NCI-H2029 treated with DMSO at 0.1 percent for 48 hours (cell line): ENCODE data around the gene SRPK3.
"Not testable (repeated sequence)": the region's sequence is repeated elsewhere in the genome, so short reads cannot be mapped to it uniquely, and the experiment has no call there.

ENCODE experiments used
- DNase-seq: peaks from one replicate; lab custom pipeline; 2025; lab: John Stamatoyannopoulos, UW

SRPK3 gene

DNA sequence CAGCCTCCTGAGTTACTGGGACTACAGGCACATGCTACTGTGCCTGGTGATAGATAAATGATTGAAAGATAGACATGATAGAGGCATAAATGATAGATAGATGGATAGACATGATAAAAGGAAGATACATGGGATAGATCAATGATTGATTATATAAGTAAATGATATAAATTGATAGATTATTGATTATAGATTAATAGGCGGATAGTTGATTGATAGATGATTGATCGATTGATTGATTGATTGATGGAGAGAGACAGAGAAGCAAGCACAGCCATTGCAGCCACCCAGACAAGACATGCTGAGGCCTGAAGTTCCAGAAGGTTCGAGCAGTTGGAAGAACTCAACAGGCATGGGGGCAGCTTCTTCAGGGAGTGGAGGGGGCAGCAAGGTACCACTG is 34.5 kb upstream of the SRPK3 start:
- DNase-seq = no peak

DNA sequence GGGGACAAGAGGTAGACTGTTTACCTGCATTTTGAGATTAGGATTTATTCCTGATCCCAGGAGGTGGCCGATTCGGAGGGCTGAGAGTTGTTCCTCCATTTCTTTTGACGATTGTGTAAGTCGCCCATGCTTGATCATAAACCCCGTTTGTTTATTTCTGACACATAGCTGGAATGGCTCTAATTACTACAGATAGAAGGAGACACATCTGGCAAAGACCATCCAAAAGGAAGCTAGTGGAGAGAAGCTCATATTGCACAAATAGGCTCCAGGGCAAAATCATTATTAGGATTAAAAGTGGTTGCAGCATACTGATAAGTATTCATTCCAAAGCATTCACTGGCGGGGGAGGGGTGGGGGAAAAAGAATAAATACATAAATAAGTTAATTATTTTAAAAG is 33.9 kb upstream of the SRPK3 start:
- not testable (repeated sequence) for DNase-seq

DNA sequence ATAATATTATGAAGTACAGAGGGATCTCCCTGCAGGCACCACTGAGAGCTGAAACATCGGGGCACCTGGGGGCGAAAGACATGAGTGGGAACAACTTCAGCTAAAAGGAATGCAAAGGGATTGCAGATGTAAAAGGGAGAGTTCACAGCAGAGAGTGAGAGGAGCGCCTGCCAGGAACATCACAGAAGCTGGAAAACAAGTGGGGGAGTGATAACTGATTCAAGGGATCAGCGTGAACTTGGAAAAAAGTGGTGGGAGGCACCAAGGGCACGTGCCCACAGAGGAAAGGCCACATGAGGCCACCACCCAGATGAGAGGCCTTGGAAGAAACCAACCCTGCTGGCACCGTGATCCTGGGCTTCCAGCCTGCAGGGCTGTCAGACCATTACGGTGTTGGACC is 31.8 kb upstream of the SRPK3 start:
- DNase-seq = not testable (repeated sequence)

DNA sequence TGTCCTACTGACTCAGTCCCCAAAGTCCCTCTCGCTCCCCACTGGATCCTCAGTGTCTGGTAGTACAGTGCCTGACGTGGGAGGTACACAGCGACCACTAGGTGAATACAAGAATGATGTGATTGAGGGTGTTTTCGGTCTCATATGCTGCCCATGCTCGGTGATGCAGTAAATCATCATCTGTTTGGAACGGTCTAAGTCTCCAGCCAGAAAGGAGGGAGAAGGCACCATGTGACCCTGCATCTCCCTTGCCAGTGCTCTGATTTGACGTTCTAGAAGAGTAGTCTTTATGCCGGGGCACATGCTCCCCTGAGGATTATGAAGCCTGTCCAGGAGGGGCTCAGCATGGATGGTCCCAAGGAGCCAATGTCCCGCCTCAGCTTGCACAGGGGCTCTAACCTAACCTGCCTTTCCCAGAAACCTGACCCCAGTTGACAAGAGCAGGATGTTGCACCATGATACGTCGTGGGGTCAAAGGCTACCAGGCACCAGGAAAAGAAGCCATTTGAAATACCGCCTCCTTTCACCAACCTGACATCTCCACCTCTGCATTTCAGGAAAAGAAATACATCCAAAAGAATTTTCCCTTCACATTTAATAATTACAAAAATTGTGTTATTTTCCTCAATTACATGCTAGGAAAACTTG is 30.6 kb upstream of the SRPK3 start:
- DNase-seq = no peak

DNA sequence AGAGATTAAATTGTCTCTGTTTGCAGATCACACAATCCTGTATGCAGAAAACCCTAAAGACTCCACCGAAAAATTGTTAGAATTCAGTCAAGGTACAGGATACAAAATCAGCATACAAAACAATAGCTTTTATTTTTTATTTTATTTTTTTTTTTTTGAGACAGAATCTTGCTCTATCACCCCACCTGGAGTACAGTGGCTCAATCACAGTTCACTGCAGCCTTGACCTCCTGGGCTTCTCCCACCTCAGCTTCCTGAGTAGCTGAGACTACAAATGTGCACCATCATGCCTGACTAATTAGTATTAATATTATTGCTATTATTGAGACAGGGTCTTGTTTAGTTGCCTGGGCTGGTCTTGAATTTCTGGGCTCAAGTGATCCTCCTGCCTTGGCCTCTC is 25.7 kb upstream of the SRPK3 start:
- no peak for DNase-seq

DNA sequence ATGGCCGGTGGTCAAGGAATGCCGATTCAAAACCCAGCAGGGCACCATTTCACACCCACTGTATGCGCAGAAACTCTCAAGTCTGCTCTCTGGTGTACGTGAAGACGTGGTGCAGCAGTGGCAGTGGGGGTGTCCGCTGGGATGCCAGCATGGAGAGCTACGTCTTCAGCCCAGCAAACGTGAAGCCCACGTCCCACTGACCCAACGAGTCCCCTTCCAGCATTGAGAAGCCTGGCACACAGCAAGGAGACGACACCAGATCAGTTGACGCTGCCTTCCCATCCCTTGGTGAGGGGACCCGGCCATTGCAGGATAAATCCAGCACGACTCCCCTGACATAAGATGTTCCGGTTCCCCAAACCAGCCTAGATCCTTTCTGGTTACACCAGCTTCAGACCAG is 19.0 kb upstream of the SRPK3 start:
- DNase-seq = no peak

DNA sequence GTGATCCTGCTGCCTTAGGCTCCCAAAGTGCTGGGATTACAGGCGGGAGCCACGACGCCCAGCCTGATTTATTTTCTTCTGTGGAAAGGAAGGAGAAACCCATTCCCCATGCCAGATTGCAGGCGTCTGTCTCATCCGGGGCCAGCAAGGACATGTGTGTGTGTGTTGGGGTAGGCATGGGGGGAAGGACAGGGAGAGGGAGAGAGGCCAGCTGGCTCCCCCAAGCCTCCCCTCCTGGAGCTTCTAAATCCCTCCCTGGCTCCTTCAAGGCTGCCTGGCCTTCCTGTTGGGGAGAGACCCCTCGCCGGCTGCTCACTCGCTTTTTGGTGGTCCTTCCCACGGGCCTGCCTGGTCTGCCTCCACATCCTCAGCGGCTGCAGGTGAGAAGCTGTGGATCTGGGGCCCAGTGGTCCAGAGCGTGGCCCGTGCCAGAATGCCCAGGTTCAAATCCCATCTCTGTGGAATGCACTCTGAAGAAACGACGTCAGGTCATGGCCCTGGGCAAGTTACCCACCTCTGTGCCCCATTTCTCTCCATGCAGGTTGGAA is 18.1 kb upstream of the SRPK3 start:
- no peak for DNase-seq

DNA sequence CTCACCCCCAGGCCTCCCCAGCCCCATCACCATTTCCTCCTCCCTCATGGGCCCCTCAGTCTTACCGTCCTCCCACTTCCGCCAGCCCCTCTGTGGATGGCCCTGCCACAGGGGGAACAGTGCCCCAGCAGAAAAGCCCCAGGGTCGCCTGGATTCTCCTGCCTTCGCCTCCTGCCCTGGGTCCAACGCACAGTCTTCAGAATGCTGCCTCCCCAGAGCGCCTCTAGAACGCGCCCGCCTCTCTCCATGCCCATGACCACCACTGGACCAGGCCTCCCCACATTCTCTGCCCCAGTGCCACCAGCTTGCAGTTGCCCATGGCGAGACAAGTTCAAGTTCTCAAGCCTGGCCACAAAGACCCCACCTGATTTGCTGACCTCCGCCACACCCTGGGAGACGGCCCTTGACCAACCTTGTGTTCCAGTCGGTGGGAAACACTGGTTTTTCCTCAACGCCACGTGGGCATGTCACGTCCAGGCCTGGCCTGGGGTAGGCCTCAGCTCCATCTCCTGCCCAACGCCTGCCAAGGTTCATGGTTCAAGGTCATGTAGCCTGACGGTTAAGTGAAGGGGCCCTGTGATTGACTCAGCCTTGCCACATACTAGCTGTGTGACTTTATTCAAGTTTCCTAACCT is 17.4 kb upstream of the SRPK3 start:
- no peak for DNase-seq

DNA sequence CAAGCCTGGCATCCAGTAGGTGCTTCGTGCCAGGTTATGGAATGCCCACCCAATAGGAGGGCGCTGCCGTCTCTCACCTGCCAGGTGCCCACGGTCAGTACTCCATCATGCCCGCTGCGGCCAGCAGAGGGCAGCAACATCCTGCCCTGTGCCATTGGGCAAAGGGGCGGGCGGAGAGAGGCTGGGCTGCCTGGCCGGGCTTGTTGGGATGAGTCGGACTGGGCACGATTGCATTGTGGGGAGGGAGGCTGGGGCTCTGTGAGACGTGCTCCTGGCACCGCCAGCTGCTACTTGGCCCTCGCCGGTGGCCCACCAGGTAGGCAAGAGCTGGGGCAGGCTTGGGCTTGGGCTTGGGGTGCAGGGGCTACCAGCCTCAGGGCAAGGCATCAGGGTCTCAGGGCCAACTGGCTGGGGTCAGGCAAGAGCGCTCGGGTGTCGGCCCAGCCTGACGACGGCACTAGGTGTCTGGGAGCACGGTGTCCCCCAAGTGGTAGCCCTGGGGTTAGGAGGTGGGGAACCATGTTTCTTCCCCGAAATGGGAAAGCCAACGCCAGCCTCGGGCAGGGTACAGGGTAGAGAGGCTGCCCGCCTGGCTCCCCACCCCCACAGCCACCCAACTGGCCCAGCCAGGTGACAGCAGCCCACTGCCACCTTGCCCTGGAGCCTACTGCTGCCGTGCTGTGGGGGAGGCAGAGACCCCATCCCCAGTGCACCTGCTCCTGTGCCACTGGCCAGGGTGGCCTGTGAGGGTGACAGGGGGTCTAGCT is 16.7 kb upstream of the SRPK3 start, which contains the start of gene PLXNB3:
Gene PLXNB3 (plus strand): TSS at position 261 of the 767 bp plus-strand sequence. CDS start 1,287 bp downstream, outside the sequence.
- DNase-seq = peak; percentile 40

DNA sequence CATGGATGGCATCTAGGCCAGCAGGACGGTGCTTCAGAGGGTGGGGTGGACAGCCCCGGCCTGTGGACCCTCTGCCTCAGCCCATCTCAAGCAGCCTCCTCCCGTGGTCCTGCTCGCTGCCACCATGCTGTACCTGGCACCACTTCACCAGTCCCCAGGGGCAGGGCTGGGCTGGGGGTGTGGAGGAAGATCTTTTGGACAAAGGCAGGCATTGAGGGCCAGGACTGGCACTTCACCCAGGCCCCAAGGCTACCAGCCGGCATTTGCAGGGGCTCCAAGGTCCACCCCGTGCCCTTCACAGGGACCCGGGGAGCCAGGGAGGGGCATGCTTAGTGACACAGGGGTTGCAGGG is 16.1 kb upstream of the SRPK3 start:
- DNase-seq = no peak

DNA sequence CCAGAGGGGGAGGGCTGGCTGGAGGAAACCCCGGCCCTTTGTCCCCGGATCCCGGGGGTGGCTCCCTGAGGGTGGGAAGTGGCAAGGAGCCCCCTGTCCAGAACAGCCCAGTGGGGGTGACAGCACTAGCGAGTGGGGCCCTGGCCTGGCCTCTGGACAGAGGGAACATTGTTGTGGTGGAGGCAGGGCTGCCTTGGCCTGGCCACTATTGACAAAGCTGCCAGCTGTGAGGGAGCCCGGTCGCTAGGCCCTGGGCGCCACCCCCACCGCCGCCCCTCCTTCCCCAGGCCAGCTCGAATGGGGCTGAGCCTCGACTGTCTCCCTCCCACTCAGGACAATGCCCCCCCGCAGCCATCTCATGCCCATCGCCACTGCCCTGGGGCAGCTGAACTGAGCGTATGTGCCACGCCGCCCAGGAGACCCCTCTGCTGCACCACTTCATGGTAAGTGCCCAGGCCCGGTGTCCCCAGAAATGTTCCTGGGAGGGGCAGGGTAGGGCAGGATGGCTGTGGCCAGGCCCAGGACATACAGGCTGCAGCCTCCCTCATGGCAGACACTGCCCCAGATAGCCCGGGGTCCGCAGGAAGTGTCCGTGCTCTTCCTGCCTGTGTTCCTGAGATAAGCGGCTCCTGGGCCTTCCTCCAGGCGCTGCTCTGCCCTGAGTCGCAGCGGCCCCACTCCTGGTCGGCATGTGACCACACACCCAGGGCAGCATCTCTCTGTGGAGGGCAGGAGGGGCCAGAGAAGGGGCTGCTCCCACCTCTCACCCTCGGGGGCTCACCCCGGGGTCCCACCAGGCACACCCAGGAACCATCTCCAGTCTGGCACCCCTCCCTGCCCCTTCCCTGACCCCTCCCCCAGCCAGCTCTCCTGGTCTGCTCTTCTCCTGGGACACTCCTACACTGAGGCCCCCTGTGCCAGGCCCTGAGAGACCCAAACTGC is 15.4 kb upstream of the SRPK3 start:
- no peak for DNase-seq

DNA sequence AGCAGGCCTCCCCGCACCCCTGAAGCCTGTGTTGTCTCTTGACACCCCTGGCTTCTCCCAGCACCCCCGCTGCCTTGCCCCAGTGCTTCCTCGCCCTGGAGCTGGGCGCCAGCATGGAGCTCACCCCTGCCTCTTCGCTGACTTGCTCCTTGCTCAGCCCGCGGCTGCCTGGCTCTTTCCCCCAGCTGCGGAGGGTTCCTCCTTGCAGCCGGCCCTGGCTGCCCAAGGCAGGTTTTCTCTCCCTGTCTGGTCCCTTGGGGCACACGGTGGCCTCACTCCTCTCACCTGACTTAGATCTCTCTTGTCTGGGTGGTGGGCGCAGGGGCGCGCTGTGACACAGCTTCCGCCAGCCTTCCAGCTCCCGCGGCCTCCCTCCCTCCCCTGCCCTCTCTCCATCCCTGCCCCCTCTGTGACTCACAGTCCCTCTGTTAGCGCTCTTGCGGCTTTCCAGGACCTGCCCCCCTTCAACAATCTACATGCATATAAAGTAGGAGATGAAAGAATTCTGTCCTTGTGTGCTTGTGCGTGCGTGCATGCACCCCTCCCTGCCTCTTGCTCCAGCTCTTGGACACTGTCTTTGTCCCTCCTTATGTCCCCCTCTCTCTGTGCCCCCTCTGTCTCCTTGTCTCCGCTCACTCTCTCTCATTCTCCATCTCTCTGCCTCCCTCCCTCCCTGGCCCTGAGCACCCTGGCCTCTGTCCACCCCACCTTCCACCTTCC is 14.6 kb upstream of the SRPK3 start:
- DNase-seq = no peak

DNA sequence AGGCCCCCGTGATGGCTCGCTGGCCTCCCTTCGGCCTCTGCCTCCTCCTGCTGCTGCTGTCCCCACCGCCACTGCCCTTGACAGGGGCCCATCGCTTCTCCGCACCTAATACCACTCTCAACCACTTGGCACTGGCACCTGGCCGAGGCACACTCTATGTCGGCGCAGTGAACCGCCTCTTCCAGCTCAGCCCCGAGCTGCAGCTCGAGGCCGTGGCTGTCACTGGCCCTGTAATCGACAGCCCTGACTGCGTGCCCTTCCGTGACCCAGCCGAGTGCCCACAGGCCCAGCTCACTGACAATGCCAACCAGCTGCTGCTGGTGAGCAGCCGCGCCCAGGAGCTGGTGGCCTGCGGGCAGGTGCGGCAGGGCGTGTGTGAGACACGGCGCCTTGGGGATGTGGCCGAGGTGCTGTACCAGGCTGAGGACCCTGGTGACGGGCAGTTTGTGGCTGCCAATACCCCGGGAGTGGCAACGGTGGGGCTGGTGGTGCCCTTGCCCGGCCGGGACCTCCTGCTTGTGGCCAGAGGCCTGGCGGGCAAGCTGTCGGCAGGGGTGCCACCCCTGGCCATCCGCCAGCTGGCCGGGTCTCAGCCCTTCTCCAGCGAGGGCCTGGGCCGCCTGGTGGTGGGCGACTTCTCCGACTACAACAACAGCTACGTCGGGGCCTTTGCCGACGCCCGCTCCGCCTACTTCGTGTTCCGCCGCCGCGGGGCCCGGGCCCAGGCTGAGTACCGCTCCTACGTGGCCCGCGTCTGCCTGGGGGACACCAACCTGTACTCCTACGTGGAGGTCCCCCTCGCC is 13.8 kb upstream of the SRPK3 start:
- no peak for DNase-seq

DNA sequence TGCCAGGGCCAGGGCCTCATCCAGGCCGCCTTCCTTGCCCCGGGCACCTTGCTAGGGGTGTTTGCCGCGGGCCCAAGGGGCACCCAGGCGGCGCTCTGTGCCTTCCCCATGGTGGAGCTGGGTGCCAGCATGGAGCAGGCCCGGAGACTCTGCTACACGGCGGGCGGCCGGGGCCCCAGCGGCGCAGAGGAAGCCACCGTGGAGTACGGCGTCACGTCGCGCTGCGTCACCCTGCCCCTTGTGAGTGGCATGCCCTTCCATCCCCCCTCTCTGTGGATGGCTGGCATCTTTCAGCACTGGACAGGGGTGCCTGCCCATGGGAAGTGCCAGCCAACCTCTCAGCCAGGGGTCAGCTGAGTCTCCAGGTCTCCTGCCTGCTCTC is 13.2 kb upstream of the SRPK3 start:
- DNase-seq = no peak

DNA sequence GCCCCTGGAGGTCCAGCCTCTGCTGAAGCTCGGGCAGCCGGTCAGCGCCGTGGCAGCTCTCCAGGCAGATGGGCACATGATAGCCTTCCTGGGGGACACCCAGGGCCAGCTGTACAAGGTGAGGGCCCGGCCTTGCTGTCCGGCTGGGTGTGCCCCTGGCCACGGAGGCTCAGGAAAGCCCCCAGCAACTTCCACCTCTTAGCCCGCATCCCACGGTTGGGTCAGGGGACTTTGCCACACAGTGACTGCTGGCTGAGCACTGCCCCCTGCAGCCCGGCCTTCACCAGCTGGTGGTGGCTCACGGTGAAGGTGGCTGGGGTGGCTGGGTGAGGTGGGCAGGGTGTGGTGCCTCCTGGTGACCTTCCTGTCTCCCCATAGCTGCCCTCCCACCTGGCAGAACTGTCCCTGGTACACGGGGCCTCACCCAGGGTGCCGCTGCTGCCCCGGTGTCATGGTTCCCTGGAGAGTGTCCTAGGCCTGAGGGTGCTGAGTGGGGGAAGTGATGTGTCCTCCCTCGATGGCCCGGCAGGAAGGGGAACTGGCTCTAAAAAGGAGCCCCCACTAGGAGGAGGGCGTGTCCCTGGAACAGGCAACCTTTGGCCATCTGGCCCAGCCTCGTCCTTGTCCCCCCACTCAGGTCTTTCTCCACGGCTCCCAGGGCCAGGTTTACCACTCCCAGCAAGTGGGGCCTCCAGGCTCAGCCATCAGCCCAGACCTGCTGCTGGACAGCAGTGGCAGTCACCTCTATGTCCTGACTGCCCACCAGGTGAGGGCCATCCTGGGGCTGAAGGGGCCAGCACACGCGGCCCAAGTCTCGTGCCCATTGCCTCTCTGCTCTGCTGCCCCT is 12.3 kb upstream of the SRPK3 start:
- no peak for DNase-seq

DNA sequence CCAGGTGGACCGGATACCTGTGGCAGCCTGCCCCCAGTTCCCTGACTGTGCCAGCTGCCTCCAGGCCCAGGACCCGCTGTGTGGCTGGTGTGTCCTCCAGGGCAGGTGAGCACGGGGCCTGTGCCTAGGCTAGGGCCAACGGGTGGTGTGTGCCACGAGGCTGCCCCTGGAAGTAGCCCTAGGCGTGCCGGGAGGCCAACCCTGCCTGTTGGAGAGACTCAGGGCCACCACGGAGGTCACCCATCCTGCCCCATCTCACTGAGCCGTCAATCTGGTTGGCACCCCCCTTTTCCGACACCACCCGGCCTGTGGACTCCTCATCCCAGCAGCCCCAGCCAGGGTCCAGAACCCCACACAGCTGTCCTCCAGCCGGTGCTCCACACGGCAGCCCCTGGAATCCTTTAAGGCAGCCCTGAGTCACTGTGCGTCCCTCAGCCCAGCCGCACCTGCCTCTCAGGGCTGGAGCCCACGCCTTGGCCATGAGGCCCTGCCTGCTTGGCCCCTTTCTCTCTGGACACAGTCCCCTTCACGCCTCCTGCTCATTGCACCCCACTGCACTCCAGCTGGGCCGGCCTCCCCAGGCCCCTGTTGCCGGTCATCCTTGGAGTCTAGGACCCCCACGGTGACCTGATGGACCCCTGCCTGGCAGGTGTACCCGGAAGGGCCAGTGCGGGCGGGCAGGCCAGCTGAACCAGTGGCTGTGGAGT is 11.5 kb upstream of the SRPK3 start:
- no peak for DNase-seq

DNA sequence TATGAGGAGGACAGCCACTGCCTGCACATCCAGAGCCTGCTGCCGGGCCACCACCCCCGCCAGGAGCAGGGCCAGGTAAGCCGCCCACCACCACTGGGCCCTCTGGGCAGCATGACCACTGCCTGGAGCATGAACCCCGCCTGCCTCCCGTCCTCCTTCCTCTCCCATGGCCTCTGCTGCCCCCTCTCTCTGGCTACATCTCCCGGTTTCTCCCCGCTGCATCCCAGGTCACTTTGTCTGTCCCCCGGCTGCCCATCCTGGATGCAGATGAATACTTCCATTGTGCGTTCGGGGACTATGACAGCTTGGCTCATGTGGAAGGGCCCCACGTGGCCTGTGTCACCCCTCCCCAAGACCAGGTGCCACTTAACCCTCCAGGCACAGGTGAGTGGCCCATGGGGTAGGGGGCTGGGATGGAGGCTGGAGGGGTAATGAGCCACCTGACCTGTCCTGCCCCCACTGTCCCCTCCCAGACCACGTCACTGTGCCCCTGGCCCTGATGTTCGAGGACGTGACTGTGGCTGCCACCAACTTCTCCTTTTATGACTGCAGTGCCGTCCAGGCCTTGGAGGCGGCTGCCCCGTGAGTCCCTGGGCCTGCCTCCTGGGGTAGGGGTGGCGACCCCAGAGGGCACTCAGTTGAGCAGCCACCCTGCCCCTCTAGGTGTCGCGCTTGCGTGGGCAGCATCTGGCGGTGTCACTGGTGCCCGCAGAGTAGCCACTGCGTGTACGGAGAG is 10.8 kb upstream of the SRPK3 start:
- DNase-seq = no peak
